Kidney epithelial cell (primary cell): Measurements from ENCODE around the gene HACE1. TPM values are rescaled to one million over a fixed set of nuclear protein-coding genes. Genes with fewer than 3 reads are reported as not detected.
A peak's percentile ranks its signal among the peaks of the same experiment; 100 is the strongest.

Source experiments
- DNase-seq: peaks from one replicate; pipeline ENCODE4 v3.0.0-alpha.2; 2010; ENCODE audit warnings: low read depth
- H3K27me3 ChIP-seq: 2 replicates; pipeline ENCODE4 v1.6.0; 2011; ENCODE audit warnings: low read length; ENCODE audit not compliant: control insufficient read depth, insufficient read depth
- H3K36me3 ChIP-seq: 2 replicates; pipeline ENCODE4 v1.5.1; 2011; ENCODE audit warnings: low read length; ENCODE audit not compliant: control insufficient read depth, insufficient read depth
- H3K4me3 ChIP-seq: 2 replicates; pipeline ENCODE4 v1.5.1; 2011; ENCODE audit warnings: low read depth, mild to moderate bottlenecking, control low read depth, low read length
- total RNA-seq: library from RNA; depleted of rRNA; stranded (reverse); fragments of >200 nt; gene quantifications from 2 replicates; pipeline ENCODE4 v1.2.3, GENCODE V29; 2015
- TF ChIP-seq, protein P1 (sequence below): IDR thresholded peaks from 2 replicates; pipeline ENCODE4 v1.5.1; 2011; ENCODE audit warnings: mild to moderate bottlenecking, moderate library complexity, low read length, control low read depth, inconsistent platforms; ENCODE audit not compliant: insufficient read depth, poor library complexity, severe bottlenecking

Gene HACE1
- total RNA-seq, 1 donor from 2014 or later = 18.9 TPM

DNA sequence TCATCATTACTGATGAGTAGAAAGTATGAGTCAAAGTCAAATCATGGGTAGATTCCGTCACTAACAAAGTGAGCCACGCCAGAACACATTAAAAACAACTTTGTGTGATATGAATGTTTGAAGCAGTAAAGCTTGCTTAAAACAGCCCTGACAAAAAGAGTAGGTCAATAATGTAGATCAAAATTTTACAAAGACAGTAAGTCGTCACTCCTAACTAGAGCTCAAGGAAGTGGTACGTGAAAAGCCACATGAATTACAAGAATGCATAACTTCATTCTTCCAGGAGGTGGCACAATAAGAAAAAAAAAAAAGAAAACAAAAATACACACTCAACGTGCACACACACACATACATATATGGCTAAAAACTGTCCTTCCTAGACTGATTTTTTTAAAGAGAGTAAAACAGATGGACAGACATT, 69.9 kb downstream of the HACE1 start:
- H3K36me3 ChIP-seq = no peaks in the 10 kb centered on the region
- peak; percentile 12 for DNase-seq
- TF ChIP-seq, protein P1, sequence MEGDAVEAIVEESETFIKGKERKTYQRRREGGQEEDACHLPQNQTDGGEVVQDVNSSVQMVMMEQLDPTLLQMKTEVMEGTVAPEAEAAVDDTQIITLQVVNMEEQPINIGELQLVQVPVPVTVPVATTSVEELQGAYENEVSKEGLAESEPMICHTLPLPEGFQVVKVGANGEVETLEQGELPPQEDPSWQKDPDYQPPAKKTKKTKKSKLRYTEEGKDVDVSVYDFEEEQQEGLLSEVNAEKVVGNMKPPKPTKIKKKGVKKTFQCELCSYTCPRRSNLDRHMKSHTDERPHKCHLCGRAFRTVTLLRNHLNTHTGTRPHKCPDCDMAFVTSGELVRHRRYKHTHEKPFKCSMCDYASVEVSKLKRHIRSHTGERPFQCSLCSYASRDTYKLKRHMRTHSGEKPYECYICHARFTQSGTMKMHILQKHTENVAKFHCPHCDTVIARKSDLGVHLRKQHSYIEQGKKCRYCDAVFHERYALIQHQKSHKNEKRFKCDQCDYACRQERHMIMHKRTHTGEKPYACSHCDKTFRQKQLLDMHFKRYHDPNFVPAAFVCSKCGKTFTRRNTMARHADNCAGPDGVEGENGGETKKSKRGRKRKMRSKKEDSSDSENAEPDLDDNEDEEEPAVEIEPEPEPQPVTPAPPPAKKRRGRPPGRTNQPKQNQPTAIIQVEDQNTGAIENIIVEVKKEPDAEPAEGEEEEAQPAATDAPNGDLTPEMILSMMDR = peak; percentile 34
- no peaks in the 10 kb centered on the region for H3K27me3 ChIP-seq
- no peak overlapping the region for H3K4me3 ChIP-seq

DNA sequence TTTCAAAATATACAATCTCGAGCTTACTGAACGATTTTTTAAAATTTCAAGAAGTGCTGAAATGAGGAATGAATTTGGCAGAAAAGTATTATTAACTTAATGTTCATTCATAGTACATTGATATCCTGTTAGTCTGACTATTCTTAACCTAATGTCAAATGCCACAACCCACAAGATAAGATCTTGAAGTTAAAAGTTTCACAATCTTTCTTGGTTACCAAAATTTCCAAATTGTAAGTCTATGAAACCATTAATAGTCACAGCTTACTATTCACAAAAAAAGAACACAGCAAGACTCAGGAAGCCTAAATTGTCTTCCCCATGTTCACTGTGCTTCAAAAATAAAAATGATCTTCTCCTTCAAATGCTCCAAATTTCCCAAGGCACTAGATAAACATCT, 71.3 kb downstream of the HACE1 start:
- Histone ChIP-seq H3K36me3 (no peaks in the 10 kb centered on the region), H3K4me3 (no peak overlapping the region), H3K27me3 (no peaks in the 10 kb centered on the region)
- TF ChIP-seq, protein P1 = no peak
- no peak for DNase-seq

DNA sequence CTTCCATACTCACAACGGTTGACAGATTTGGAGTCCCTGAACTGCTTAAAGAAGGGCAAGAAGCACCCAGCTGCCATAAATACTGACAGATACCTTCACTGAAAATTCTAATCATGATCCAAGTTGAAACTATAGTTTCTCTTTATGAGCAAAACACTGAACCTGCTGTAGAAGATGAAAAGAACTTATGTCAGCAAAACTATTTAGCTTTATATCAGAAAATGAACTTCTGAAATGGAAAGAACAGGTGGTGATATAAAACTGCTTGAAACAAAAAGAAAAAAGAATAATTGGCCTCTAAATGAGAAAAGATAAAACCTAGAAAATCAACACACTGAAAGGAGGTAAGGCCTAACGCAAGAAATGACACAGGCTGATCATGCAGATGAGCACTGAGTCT, 72.4 kb downstream of the HACE1 start:
- TF ChIP-seq, protein P1 = no peak
- no peaks in the 10 kb centered on the region for H3K27me3 ChIP-seq
- no peak for DNase-seq
- H3K4me3 ChIP-seq = no peak overlapping the region
- no peaks in the 10 kb centered on the region for H3K36me3 ChIP-seq

DNA sequence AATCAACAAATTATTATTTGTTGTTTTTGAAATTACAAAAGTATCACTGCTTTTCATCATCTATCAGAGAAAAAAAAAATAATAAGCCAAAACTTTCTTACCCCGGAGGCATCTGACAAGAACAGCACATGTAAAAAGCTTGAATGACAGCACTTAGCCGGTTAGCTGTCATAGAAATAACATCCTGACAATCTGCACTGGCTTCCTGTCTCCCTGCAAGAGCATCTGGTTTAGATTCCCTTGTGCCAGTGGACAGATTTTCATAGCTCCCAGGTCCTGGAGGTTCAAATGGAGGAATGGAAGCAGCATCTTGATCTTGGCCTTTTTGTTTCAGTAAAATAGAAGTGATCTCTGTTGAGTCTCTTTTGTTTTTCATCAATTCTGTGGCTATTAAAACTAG, 74.8 kb downstream of the HACE1 start:
- Histone ChIP-seq H3K4me3 (no peak overlapping the region), H3K36me3 (peaks cover 1% of the 10 kb centered on the region), H3K27me3 (no peaks in the 10 kb centered on the region)
- DNase-seq = no peak
- TF ChIP-seq, protein P1 = no peak

DNA sequence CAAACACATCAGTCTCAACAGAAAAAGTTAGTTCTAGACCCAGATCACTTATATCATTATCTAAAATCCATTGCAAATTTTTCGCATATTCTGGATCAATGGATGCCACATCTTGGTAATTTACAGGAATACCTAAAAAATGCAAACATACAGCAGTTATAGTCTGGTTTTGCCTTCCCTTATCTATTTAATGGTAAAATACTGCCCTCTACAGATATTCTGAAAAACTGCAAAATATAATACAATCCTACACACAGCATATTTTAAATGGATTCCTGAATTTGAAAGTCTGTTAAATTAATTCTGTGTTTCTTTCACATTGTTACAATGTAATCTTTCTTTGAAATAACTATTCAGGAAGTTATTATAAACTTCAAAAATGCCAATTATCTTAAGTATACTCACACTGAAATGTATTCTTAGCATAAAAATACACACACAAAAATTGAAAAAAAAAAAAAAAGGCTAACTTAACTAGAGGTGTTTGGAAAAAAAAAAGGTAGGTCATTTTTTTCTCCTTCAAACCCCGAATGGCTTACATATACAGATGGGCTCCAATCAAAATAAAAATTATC, 88.4 kb downstream of the HACE1 start:
- no peak for DNase-seq
- Histone ChIP-seq H3K4me3 (no peak overlapping the region), H3K36me3 (no peaks in the 10 kb centered on the region), H3K27me3 (no peaks in the 10 kb centered on the region)
- TF ChIP-seq, protein P1 = peak; percentile 29

DNA sequence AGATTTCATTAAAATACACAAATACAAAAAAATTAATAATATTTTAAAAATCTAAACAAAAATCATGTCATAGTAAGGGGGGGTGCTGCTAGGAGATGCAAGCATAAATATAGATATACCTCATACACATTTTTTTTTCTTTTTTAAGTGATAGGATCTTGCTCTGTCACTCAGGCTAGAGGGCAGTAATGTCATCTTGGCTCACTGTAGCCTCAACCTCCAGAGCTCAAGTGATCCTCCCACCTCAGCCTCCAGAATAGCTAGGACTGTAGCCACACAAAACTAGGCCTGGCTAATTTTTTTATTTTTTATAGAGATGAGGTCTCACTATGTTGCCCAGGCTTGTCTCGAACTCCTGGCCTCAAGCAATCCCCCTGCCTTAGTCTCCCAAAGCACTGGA, 90.8 kb downstream of the HACE1 start:
- Histone ChIP-seq H3K27me3 (no peaks in the 10 kb centered on the region), H3K4me3 (no peak overlapping the region), H3K36me3 (no peaks in the 10 kb centered on the region)
- TF ChIP-seq, protein P1 = no peak
- DNase-seq = no peak
